GM21529 (cell line): ENCODE measurements around the gene FLNB.

ENCODE experiments used
- ATAC-seq: cut with Tn5 transposase; IDR thresholded peaks from one replicate; pipeline ENCODE4 v1.9.1; 2021; ENCODE audit not compliant: unreplicated experiment

The FLNB gene

GRCh38 chr3:58129041-58129770 is 121.0 kb downstream of the FLNB start:
- no peak for ATAC-seq

- no peak for ATAC-seq
Observed at GRCh38 chr3:58130591-58130990, 122.4 kb downstream of the FLNB start.

GRCh38 chr3:58131101-58131825 is 123.0 kb downstream of the FLNB start:
- no peak for ATAC-seq

GRCh38 chr3:58132850-58133249 is 124.6 kb downstream of the FLNB start:
- ATAC-seq, result no peak

- no peak for ATAC-seq
Observed at GRCh38 chr3:58134468-58134867, 126.2 kb downstream of the FLNB start.

- no peak for ATAC-seq
Observed at GRCh38 chr3:58135712-58136543, 127.7 kb downstream of the FLNB start.

- ATAC-seq, result no peak
Observed at GRCh38 chr3:58137306-58137705, 129.1 kb downstream of the FLNB start.

- no peak for ATAC-seq
Observed at GRCh38 chr3:58141766-58142345, 133.6 kb downstream of the FLNB start.

- ATAC-seq, result no peak
Observed at GRCh38 chr3:58143417-58144055, 135.3 kb downstream of the FLNB start.

- no peak for ATAC-seq
Observed at GRCh38 chr3:58144478-58145325, 136.5 kb downstream of the FLNB start.

GRCh38 chr3:58148049-58148448 is 139.8 kb downstream of the FLNB start:
- no peak for ATAC-seq

- ATAC-seq, result no peak
Observed at GRCh38 chr3:58150130-58150809, 142.0 kb downstream of the FLNB start.

- ATAC-seq, result no peak
Observed at GRCh38 chr3:58150810-58151199, 142.6 kb downstream of the FLNB start.

GRCh38 chr3:58151637-58152036 is 143.4 kb downstream of the FLNB start:
- ATAC-seq, result no peak

GRCh38 chr3:58152225-58153015 is 144.2 kb downstream of the FLNB start:
- no peak for ATAC-seq

- ATAC-seq, result no peak
Observed at GRCh38 chr3:58153371-58153770, 145.1 kb downstream of the FLNB start.

GRCh38 chr3:58154626-58155449 is 146.6 kb downstream of the FLNB start:
- no peak for ATAC-seq

- no peak for ATAC-seq
Observed at GRCh38 chr3:58155838-58156237, 147.6 kb downstream of the FLNB start.
